ENCODE results near the gene ACACB. TPM values are rescaled to one million over a fixed set of nuclear protein-coding genes. Genes with fewer than 3 reads are reported as not detected.

Gene ACACB
- total and polyA plus RNA-seq, 2 donors from 2014 or later, result 13.8 to 56.8 TPM

DNA sequence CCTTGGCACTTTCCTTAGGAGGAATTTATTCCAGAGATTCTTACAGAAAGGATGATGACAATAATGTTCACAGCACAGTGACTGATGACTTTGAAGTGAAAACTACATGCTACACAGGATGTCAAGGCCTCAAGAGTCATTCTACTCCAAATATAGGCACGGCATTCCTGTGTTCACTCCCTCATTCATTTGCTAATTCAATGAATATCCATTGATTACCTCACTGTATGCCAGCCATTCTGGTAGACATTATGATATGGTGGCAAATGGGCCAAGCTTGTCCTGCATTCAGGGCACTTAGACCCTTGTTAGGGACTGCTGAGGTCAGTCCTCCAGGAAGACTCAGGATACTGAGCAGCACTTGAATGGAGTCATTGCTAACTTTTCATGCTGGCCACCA lies 144.7 kb downstream of the ACACB start:
- no peaks in the 10 kb centered on the region for H3K27me3 ChIP-seq (ENCODE audit: control insufficient read depth, insufficient read depth, low read length)

DNA sequence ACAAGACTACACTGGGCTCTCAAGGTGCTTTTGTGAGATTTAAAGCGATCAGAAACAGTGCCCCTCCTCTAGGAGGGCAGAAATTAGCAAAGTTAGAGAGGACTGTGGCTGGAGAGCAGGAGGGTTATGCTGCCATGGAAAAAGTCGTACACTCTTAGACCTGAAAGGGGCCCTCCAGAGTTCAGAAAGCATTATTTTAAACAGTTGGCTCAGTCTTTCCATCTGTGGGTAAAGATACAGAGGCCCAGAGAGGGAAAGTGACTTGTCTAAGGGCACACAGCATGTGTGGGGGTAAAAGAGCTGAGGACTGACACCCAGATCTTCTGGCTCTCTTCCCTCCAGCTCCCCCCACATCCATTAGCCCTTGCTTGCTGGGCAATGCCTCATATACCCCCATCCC lies 145.6 kb downstream of the ACACB start:
- H3K36me3 ChIP-seq (ENCODE audit: control insufficient read depth in 2 of 3, insufficient read depth in 3 of 3, low read length in 3 of 3), result peaks cover 0 to 51% (median 41%) of the 10 kb centered on the region in 3 donors
- no peak for DNase-seq
- intact Hi-C loops (cut with DNase I), result loop anchor here (10.0 kb wide), 1 partner anchor 123 kb away; no protein-coding TSS in a partner anchor

More for the DNA sequence above, 144.7 kb downstream of the ACACB start:
- Histone ChIP-seq H3K9me3 (ENCODE audit: control insufficient read depth in 2 of 3, insufficient read depth in 1 of 3, low read length in 3 of 3) (no peaks in the 10 kb centered on the region), H3K4me3 (ENCODE audit: low read length in 3 of 3) (no peak overlapping the region), H3K9ac (ENCODE audit: low read length in 3 of 3) (no peak overlapping the region), H3K36me3 (ENCODE audit: control insufficient read depth in 2 of 3, insufficient read depth in 3 of 3, low read length in 3 of 3) (peaks cover 0 to 43% (median 43%) of the 10 kb centered on the region in 3 donors), H3K4me1 (ENCODE audit: control insufficient read depth in 2 of 3, insufficient read depth in 2 of 3, low read depth in 1 of 3, low read length in 3 of 3) (peaks cover 0 to 2% (median 0%) of the 10 kb centered on the region in 3 donors), H3K27ac (ENCODE audit: low read depth in 2 of 2, low read length in 2 of 2) (no peak overlapping the region)
- FAIRE-seq (no peak), DNase-seq (no peak)
- TF ChIP-seq, protein P1, sequence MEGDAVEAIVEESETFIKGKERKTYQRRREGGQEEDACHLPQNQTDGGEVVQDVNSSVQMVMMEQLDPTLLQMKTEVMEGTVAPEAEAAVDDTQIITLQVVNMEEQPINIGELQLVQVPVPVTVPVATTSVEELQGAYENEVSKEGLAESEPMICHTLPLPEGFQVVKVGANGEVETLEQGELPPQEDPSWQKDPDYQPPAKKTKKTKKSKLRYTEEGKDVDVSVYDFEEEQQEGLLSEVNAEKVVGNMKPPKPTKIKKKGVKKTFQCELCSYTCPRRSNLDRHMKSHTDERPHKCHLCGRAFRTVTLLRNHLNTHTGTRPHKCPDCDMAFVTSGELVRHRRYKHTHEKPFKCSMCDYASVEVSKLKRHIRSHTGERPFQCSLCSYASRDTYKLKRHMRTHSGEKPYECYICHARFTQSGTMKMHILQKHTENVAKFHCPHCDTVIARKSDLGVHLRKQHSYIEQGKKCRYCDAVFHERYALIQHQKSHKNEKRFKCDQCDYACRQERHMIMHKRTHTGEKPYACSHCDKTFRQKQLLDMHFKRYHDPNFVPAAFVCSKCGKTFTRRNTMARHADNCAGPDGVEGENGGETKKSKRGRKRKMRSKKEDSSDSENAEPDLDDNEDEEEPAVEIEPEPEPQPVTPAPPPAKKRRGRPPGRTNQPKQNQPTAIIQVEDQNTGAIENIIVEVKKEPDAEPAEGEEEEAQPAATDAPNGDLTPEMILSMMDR (IDR thresholded peaks at IDR 0.05; ENCODE audit: borderline replicate concordance, extremely low read depth, insufficient read depth), result no peak
- intact Hi-C loops (cut with DNase I), result loop anchor here (10.0 kb wide), 1 partner anchor 124 kb away; no protein-coding TSS in a partner anchor

GRCh38 chr12:109263439-109263838 lies 147.1 kb downstream of the ACACB start:
- TF ChIP-seq, protein P1 (IDR thresholded peaks at IDR 0.05; ENCODE audit: borderline replicate concordance, extremely low read depth, insufficient read depth), result no peak
- no peaks in the 10 kb centered on the region for H3K9me3 ChIP-seq (ENCODE audit: control insufficient read depth in 2 of 3, insufficient read depth in 1 of 3, low read length in 3 of 3)
- intact Hi-C loops (cut with DNase I), result loop anchor here (10.0 kb wide), 1 partner anchor 121 kb away; no protein-coding TSS in a partner anchor
- FAIRE-seq (no peak), DNase-seq (no peak)
- H3K36me3 ChIP-seq (ENCODE audit: control insufficient read depth in 2 of 3, insufficient read depth in 3 of 3, low read length in 3 of 3), result peaks cover 0 to 56% (median 38%) of the 10 kb centered on the region in 3 donors
- no peaks in the 10 kb centered on the region for H3K27me3 ChIP-seq (ENCODE audit: control insufficient read depth, insufficient read depth, low read length)
- no peak overlapping the region for H3K27ac ChIP-seq (ENCODE audit: low read depth in 2 of 2, low read length in 2 of 2)
- no peak overlapping the region for H3K4me3 ChIP-seq (ENCODE audit: low read length in 3 of 3)
- H3K9ac ChIP-seq (ENCODE audit: low read length in 3 of 3), result no peak overlapping the region
- H3K4me1 ChIP-seq (ENCODE audit: control insufficient read depth in 2 of 3, insufficient read depth in 2 of 3, low read depth in 1 of 3, low read length in 3 of 3), result peaks cover 0 to 2% (median 0%) of the 10 kb centered on the region in 3 donors

More for the DNA sequence above, 145.6 kb downstream of the ACACB start:
- no peaks in the 10 kb centered on the region for H3K27me3 ChIP-seq (ENCODE audit: control insufficient read depth, insufficient read depth, low read length)
- no peak overlapping the region for H3K4me3 ChIP-seq (ENCODE audit: low read length in 3 of 3)
- H3K27ac ChIP-seq (ENCODE audit: low read depth in 2 of 2, low read length in 2 of 2), result no peak overlapping the region
- no peak for FAIRE-seq
- TF ChIP-seq, protein P1 (IDR thresholded peaks at IDR 0.05; ENCODE audit: borderline replicate concordance, extremely low read depth, insufficient read depth), result no peak
- peaks cover 0 to 2% (median 0%) of the 10 kb centered on the region in 3 donors for H3K4me1 ChIP-seq (ENCODE audit: control insufficient read depth in 2 of 3, insufficient read depth in 2 of 3, low read depth in 1 of 3, low read length in 3 of 3)
- H3K9me3 ChIP-seq (ENCODE audit: control insufficient read depth in 2 of 3, insufficient read depth in 1 of 3, low read length in 3 of 3), result no peaks in the 10 kb centered on the region
- H3K9ac ChIP-seq (ENCODE audit: low read length in 3 of 3), result no peak overlapping the region
